Measurements from ENCODE around the gene TMEM258. TPM values are rescaled to one million over a fixed set of nuclear protein-coding genes. Genes with fewer than 3 reads are reported as not detected.

Gene TMEM258
- total and polyA plus RNA-seq, 2 of the 4 experiments (the other 2 are of a cell fraction), result 107 to 280 TPM

DNA sequence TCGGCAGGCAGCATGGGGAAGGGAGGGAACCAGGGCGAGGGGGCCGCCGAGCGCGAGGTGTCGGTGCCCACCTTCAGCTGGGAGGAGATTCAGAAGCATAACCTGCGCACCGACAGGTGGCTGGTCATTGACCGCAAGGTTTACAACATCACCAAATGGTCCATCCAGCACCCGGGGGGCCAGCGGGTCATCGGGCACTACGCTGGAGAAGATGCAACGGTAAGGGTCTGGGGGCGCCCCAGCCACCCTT is 35.9 kb upstream of the TMEM258 start:
- H2AK9ac ChIP-seq (replicated peaks; ENCODE audit: low read depth, low read length, poor library complexity), result peak overlapping the region; percentile 99
- peak overlapping the region; percentile 72 for H3K4me3 ChIP-seq (ENCODE audit: insufficient read depth, low read depth, low read length)
- H3K27me3 ChIP-seq (ENCODE audit: control insufficient read depth, insufficient read depth, low read length), result no peaks in the 10 kb centered on the region
- peak overlapping the region; percentile 95 for H3K23ac ChIP-seq (ENCODE audit: low read depth, low read length)
- no CpG with 5 or more reads among the region's 16 CpGs for WGBS, 2 experiments (ENCODE audit: extremely low coverage in 2 of 2, insufficient read length in 1 of 2)
- peak overlapping the region; percentile 79 for H3K9ac ChIP-seq (ENCODE audit: low read depth, low read length)
- peak overlapping the region; percentile 95 for H2AFZ ChIP-seq (replicated peaks; ENCODE audit: low read length, poor library complexity)
- H3K4me2 ChIP-seq (ENCODE audit: low read depth, low read length), result peak overlapping the region; percentile 91
- H2BK5ac ChIP-seq (ENCODE audit: low read depth, low read length, poor library complexity, severe bottlenecking), result peak overlapping the region; percentile 2
- H3K14ac ChIP-seq (replicated peaks; ENCODE audit: low read depth, low read length), result peak overlapping the region; percentile 96
- H2BK20ac ChIP-seq (ENCODE audit: low read depth, low read length), result no peak overlapping the region; the same call in 1 of the 2 replicates
- H3K9me1 ChIP-seq (ENCODE audit: insufficient read depth, low read length), result peaks cover 16% of the 10 kb centered on the region
- H3K79me1 ChIP-seq (ENCODE audit: low read depth in 1 of 2, low read length in 2 of 2), result peaks cover 19 to 58% of the 10 kb centered on the region in 2 experiments
- in situ Hi-C loops (cut with MboI; ENCODE audit: low sequenced_read_pairs), result no loop called here
- ATAC-seq (ENCODE audit: low read depth) (no peak), DNase-seq (no peak)
- ChIA-PET CTCF (interaction anchor here (1.0 to 1.3 kb wide), 3 partner anchors 10 to 254 kb away, joined by 3 to 5 read pairs (median 3); partner anchors contain the start of gene FADS1), POLR2A (ENCODE audit: unreplicated experiment) (interaction anchor here (1.6 kb wide), 1 partner anchor 13 kb away, joined by 7 read pairs; no protein-coding TSS in a partner anchor)
- H3K36me3 ChIP-seq (ENCODE audit: control insufficient read depth, insufficient read depth, low read length), result no peaks in the 10 kb centered on the region
- H3K27ac ChIP-seq (ENCODE audit: insufficient read depth, low read length), result peak overlapping the region; percentile 43
- peak overlapping the region; percentile 40 to 94; a peak in 3 of 4 replicates for H4K8ac ChIP-seq (ENCODE audit: low read depth in 2 of 2, low read length in 2 of 2)
- TF ChIP-seq MAFK (IDR thresholded peaks at IDR 0.05; ENCODE audit: low read depth, low read length) (no peak), CTCF (conservative IDR thresholded peaks at IDR 0.05; ENCODE audit: low read depth, low read length) (no peak), SMC3 (IDR thresholded peaks at IDR 0.05; ENCODE audit: low read depth, low read length) (no peak), NFE2L2 (IDR thresholded peaks at IDR 0.05; ENCODE audit: low read depth, low read length) (no peak), BHLHE40 (IDR thresholded peaks at IDR 0.05; ENCODE audit: low read depth, low read length) (no peak), MAZ (IDR thresholded peaks at IDR 0.05; ENCODE audit: borderline replicate concordance, low read depth, low read length) (no peak), CHD1 (IDR thresholded peaks at IDR 0.05; ENCODE audit: low read depth, low read length) (no peak), MXI1 (IDR thresholded peaks at IDR 0.05; ENCODE audit: borderline replicate concordance, low read depth, low read length) (no peak), RFX5 (IDR thresholded peaks at IDR 0.05; ENCODE audit: low read depth, low read length) (no peak), RCOR1 (IDR thresholded peaks at IDR 0.05; ENCODE audit: insufficient replicate concordance, low read length) (no peak)
- TF ChIP-seq, protein P1, sequence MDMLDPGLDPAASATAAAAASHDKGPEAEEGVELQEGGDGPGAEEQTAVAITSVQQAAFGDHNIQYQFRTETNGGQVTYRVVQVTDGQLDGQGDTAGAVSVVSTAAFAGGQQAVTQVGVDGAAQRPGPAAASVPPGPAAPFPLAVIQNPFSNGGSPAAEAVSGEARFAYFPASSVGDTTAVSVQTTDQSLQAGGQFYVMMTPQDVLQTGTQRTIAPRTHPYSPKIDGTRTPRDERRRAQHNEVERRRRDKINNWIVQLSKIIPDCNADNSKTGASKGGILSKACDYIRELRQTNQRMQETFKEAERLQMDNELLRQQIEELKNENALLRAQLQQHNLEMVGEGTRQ (IDR thresholded peaks at IDR 0.05; ENCODE audit: low read depth, low read length), result no peak
- TF ChIP-seq, protein P2, sequence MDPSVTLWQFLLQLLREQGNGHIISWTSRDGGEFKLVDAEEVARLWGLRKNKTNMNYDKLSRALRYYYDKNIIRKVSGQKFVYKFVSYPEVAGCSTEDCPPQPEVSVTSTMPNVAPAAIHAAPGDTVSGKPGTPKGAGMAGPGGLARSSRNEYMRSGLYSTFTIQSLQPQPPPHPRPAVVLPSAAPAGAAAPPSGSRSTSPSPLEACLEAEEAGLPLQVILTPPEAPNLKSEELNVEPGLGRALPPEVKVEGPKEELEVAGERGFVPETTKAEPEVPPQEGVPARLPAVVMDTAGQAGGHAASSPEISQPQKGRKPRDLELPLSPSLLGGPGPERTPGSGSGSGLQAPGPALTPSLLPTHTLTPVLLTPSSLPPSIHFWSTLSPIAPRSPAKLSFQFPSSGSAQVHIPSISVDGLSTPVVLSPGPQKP (IDR thresholded peaks at IDR 0.05; ENCODE audit: borderline replicate concordance, low read depth, low read length), result no peak
- peak overlapping the region; percentile 20 for H4K5ac ChIP-seq (ENCODE audit: low read depth, low read length)
- dilution Hi-C loops (cut with HindIII; ENCODE audit: low sequenced_read_pairs, unreplicated experiment), result no loop called here
- BruUV-seq (replicated peaks), result no TSS peak
- H2BK15ac ChIP-seq (ENCODE audit: low read depth, low read length), result 0 out of 3 replicates have a peak overlapping the region, but pooled peaks have one; percentile 52
- peaks cover 11% of the 10 kb centered on the region; the same call in 1 of the 2 replicates for H3K4me1 ChIP-seq (ENCODE audit: control insufficient read depth, insufficient read depth, low read length)
- no peaks in the 10 kb centered on the region for H3K9me3 ChIP-seq (ENCODE audit: control insufficient read depth, insufficient read depth, low read length)
- H3K4ac ChIP-seq (ENCODE audit: low read depth, low read length), result peak overlapping the region; percentile 91
- peak overlapping the region; percentile 40; the same call in 1 of the 2 replicates for H3K18ac ChIP-seq (ENCODE audit: low read depth, low read length)
- H3K56ac ChIP-seq (ENCODE audit: extremely low read depth, insufficient read depth, low read length), result peak overlapping the region; percentile 75
- peak overlapping the region; percentile 90; the same call in 1 of the 2 replicates for H2AK5ac ChIP-seq (ENCODE audit: low read depth, low read length)
- peaks cover 33% of the 10 kb centered on the region; the same call in 1 of the 2 replicates for H4K20me1 ChIP-seq (ENCODE audit: insufficient read depth, low read length)
- peak overlapping the region; percentile 93 for H4K91ac ChIP-seq (ENCODE audit: insufficient read depth, low read depth, low read length)
- peak overlapping the region; percentile 8; the same call in 1 of the 2 replicates for H2BK120ac ChIP-seq (ENCODE audit: low read depth, low read length)
- intact Hi-C loops (cut with micrococcal nuclease), result no loop called here

All from IMR-90 (cell line).